Nephron progenitor cell (in vitro differentiated cells): ENCODE measurements around the gene ARHGEF12.

Experiments
- DNase-seq: peaks from one replicate; pipeline ENCODE4 v3.0.0; 2021
- H3K27ac Mint-ChIP-seq: 2 replicates; pipeline ENCODE4 v1.8.0; 2021; ENCODE audit warnings: mild to moderate bottlenecking, moderate library complexity, mixed read lengths
- H3K27me3 Mint-ChIP-seq: 2 replicates; pipeline ENCODE4 v1.8.0; 2021; ENCODE audit warnings: mild to moderate bottlenecking, low read depth, mixed read lengths; ENCODE audit not compliant: poor library complexity
- H3K36me3 Mint-ChIP-seq: 2 replicates; pipeline ENCODE4 v1.8.0; 2021; ENCODE audit warnings: low read depth, mixed read lengths
- H3K4me1 Mint-ChIP-seq: 2 replicates; pipeline ENCODE4 v1.8.0; 2021; ENCODE audit warnings: mixed read lengths
- H3K4me3 Mint-ChIP-seq: 2 replicates; pipeline ENCODE4 v1.8.0; 2021; ENCODE audit warnings: mild to moderate bottlenecking, moderate library complexity, mixed read lengths
- H3K9me3 Mint-ChIP-seq: 2 replicates; pipeline ENCODE4 v1.8.0; 2021; ENCODE audit warnings: mild to moderate bottlenecking, moderate library complexity, mixed read lengths
- CTCF ChIP-seq: fragments of 200-600 bp; sonication (generic); IDR thresholded peaks from 2 replicates; pipeline ENCODE4 v1.5.0; 2021; ENCODE audit warnings: antibody characterized with exemption

The ARHGEF12 gene

GRCh38 chr11:120310870-120311269 lies 25.3 kb upstream of the ARHGEF12 start:
- Mint-ChIP-seq H3K27me3 (peaks cover 16% of the 10 kb centered on the region), H3K4me3 (no peak overlapping the region), H3K9me3 (no peaks in the 10 kb centered on the region), H3K4me1 (peaks cover 22% of the 10 kb centered on the region), H3K36me3 (no peaks in the 10 kb centered on the region), H3K27ac (no peak overlapping the region)
- no peak for DNase-seq
- TF ChIP-seq CTCF, result no peak

GRCh38 chr11:120314861-120315260 lies 21.4 kb upstream of the ARHGEF12 start:
- DNase-seq, result no peak
- no peak for TF ChIP-seq CTCF
- no peak overlapping the region for H3K4me3 Mint-ChIP-seq
- peaks cover 23% of the 10 kb centered on the region for H3K27me3 Mint-ChIP-seq
- H3K4me1 Mint-ChIP-seq, result peaks cover 18% of the 10 kb centered on the region
- no peak overlapping the region for H3K27ac Mint-ChIP-seq
- no peaks in the 10 kb centered on the region for H3K9me3 Mint-ChIP-seq
- no peaks in the 10 kb centered on the region for H3K36me3 Mint-ChIP-seq

- peaks cover 18% of the 10 kb centered on the region for H3K4me1 Mint-ChIP-seq
- H3K9me3 Mint-ChIP-seq, result no peaks in the 10 kb centered on the region
- H3K27ac Mint-ChIP-seq, result no peak overlapping the region
- no peak for TF ChIP-seq CTCF
- H3K36me3 Mint-ChIP-seq, result no peaks in the 10 kb centered on the region
- H3K4me3 Mint-ChIP-seq, result no peak overlapping the region
- DNase-seq, result no peak
- H3K27me3 Mint-ChIP-seq, result peaks cover 33% of the 10 kb centered on the region
These were observed 19.1 kb upstream of the ARHGEF12 start for GRCh38 chr11:120316880-120317688.

- Mint-ChIP-seq H3K4me3 (no peak overlapping the region), H3K9me3 (no peaks in the 10 kb centered on the region)
- no peak for DNase-seq
These were observed 18.3 kb upstream of the ARHGEF12 start for GRCh38 chr11:120317689-120318480.

GRCh38 chr11:120318906-120319305 lies 17.3 kb upstream of the ARHGEF12 start:
- DNase-seq, result no peak
- H3K27me3 Mint-ChIP-seq, result peaks cover 40% of the 10 kb centered on the region
- no peak for TF ChIP-seq CTCF
- H3K9me3 Mint-ChIP-seq, result no peaks in the 10 kb centered on the region
- H3K4me1 Mint-ChIP-seq, result peaks cover 18% of the 10 kb centered on the region
- no peak overlapping the region for H3K27ac Mint-ChIP-seq
- H3K36me3 Mint-ChIP-seq, result no peaks in the 10 kb centered on the region
- no peak overlapping the region for H3K4me3 Mint-ChIP-seq

More at GRCh38 chr11:120317689-120318480, 18.3 kb upstream of the ARHGEF12 start:
- peaks cover 35% of the 10 kb centered on the region for H3K27me3 Mint-ChIP-seq
- H3K4me1 Mint-ChIP-seq, result peaks cover 18% of the 10 kb centered on the region
- no peak overlapping the region for H3K27ac Mint-ChIP-seq
- TF ChIP-seq CTCF, result no peak
- H3K36me3 Mint-ChIP-seq, result no peaks in the 10 kb centered on the region
